HS-27A (cell line): ENCODE measurements around the gene ISG15.
"Not testable (repeated sequence)": the region's sequence is repeated elsewhere in the genome, so short reads cannot be mapped to it uniquely, and the experiment has no call there.

Source experiments
- DNase-seq: peaks from one replicate; pipeline ENCODE4 v3.0.0-alpha.2; 2012; ENCODE audit warnings: low read depth, missing footprints

ISG15 gene

GRCh38 chr1:1030867-1031658, 17.8 kb downstream of the ISG15 start:
- DNase-seq = not testable (repeated sequence)

DNA sequence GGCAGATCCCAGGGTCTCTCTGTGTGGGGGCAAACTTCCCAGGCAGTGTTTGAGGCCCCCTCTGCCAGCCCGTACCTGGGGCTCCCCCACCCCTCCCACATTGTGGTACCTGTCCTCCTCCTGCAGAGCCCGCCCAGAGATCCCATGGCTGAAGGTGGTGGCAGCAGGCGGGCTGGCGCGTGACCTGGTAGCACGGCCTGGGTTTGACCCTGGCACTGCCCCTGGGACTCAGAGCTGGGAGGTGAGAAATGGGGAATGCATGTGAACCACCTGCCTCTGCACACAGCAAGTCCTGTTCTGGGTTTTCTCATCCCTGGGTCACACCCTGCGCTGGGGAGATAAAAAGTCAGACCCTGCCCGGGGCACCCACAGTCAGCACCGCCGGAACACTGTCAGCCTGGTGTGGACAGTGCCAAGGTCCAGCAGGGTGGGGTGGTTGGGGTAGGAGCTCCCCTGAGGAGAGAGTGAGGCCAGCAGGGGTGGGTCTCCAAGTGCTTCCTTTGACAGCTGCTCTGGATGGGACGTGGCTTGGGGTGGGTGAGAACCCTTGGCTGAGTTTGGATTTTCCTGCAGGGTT, 18.4 kb downstream of the ISG15 start:
- no peak for DNase-seq

GRCh38 chr1:1032424-1032823, 19.1 kb downstream of the ISG15 start:
- no peak for DNase-seq

DNA sequence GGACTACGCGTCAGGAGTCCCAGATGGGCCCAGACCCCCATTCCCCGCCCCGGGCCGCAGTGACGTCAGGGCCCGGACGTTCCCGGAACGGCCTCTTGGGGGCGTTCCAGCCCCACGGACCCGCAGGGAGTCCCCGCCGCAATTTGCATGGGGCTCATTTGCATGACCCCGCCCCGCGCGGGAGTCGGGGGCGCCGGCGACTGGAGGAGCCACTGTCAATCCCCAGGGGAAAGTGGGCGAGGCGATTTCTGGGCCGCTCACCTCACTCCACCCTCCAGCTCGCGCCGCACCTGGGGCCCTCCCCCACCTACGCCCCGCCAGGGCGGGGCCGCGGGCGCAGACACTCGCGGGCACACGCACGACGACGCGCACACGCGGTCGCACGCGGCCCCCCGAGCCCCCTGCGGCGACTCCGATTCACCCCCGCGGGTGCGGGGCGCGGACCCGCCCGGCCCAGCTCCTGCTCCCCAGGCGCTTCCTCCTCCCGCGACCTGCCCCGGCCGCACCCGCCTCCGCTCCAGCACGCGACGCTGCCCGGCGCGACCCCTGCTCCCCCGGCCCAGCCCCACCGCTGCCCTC, 19.8 kb downstream of the ISG15 start:
- DNase-seq = no peak

GRCh38 chr1:1033731-1034438, 20.6 kb downstream of the ISG15 start:
- no peak for DNase-seq

- no peak for DNase-seq
Observed at GRCh38 chr1:1034439-1034781, 21.1 kb downstream of the ISG15 start.

- DNase-seq = no peak
Observed at GRCh38 chr1:1035291-1035943, 22.1 kb downstream of the ISG15 start.

DNA sequence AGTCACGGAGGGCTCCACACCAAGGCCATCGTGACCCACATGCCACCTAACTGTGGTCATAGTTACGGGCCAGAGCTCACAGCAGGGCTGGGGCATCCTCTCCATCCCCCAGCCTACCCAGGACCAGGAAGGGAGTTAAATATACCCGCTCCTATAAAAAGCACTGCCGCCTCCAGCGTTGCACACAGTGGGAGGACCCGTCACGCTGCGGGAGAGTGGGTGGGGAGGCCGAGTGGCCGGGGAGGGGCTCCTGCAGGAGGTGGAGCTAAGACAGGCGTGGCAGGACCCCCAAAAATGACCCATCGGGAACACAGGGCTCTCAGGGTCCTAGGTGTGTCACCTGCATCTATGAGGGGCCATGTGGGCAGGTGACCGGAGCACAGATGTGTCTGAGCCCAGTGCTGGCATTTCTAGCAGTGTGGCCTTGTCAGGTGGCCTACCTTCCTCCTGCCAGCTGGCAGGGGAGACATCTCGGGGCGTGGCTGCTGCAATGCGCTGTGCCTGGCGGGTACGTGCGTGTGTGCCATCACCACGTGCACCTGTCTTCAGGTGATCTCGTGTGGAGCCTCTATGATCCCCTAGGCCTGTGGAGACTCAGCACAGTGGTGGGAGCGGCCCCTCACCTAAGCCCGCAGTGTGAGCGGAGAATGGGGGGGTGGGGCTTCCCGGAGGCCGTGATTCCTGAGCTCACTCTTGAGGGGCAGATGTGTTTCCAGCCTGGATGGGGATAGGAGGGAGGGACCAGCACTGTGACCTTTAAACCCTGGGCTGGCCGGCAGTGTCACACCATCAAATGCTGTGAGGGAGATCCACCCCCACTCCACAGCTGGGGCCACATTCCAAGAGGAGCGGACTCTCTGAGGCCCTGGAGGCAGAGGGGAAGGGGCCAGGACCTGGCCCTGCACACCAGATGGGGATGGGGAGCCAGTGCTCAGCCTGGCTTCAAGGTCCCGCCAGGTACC, 24.4 kb downstream of the ISG15 start:
- DNase-seq = no peak

DNA sequence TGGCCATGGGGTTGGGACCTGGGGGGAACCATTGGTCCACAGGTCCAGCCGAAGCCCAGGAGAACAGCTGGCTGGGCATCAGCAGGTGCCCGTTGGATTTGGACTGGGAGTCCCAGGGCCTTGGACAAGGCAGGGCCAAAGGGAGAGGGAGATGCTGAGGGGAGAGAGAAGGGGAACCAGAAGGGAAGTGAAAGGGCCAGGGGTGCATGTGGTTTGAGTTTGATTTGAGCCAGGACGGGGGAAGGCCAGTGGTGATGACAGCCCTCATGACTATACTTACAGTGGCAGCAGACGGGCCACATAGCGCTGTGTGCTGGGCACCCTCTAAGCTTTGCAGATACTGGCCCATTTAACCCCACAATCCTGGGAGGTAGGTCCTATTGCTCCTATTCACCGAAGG, 25.4 kb downstream of the ISG15 start:
- no peak for DNase-seq

- DNase-seq = no peak
Observed at GRCh38 chr1:1039145-1039910, 26.0 kb downstream of the ISG15 start.

- DNase-seq = no peak
Observed at GRCh38 chr1:1040004-1040991, 27.0 kb downstream of the ISG15 start.

DNA sequence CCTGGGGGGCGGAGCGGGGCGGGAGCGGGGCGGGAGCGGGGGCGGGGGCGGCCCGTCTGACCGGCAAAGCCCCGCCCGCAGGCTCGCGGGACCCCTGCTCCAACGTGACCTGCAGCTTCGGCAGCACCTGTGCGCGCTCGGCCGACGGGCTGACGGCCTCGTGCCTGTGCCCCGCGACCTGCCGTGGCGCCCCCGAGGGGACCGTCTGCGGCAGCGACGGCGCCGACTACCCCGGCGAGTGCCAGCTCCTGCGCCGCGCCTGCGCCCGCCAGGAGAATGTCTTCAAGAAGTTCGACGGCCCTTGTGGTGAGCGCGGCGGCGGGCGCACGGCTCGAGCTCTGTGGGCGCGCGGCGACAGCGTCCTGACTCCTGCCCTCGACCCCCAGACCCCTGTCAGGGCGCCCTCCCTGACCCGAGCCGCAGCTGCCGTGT, 27.8 kb downstream of the ISG15 start:
- DNase-seq = no peak

DNA sequence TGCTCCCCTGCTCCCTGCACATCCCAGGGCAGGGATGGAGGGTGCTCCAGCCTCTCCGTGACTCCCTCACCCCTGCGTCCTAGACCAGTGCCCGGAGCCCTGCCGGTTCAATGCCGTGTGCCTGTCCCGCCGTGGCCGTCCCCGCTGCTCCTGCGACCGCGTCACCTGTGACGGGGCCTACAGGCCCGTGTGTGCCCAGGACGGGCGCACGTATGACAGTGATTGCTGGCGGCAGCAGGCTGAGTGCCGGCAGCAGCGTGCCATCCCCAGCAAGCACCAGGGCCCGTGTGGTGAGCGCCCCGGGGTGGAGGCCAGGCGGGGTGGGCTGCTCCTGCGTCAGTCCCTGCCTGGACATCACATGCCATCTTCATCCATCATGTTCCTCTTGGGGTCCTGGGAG, 28.6 kb downstream of the ISG15 start:
- no peak for DNase-seq

DNA sequence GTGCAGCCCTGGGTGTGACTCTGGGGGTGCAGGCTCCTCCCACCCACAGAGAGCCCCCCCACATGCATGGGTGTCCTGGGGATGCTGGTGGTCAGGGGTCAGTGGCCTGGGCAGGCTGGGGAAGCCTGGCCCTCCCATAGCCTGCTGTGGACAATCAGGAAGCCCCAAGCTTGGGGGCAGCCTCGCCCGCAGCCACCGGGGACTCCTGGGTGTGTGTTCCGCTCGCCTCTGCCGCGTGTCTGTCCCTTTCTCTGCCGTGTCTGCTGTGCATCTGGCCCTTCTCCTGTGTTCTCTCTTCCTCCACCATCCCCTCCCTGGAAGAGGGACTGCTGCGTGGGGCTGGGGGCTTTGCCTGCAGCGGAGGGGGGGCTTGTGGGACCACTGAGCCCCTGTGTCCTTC, 29.5 kb downstream of the ISG15 start:
- no peak for DNase-seq

DNA sequence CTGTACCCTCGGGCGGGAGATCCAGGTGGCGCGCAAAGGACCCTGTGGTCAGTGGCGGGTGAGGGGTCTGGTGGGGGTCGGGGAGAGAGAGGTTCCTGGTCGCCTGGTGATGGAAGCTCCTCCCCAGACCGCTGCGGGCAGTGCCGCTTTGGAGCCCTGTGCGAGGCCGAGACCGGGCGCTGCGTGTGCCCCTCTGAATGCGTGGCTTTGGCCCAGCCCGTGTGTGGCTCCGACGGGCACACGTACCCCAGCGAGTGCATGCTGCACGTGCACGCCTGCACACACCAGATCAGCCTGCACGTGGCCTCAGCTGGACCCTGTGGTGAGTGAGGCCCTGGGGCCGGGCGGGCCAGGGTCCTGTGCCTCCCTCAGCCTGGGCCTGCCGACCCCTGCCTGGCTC, 30.1 kb downstream of the ISG15 start:
- no peak for DNase-seq

- no peak for DNase-seq
Observed at GRCh38 chr1:1043921-1044320, 30.6 kb downstream of the ISG15 start.

- no peak for DNase-seq
Observed at GRCh38 chr1:1044455-1045078, 31.3 kb downstream of the ISG15 start.

DNA sequence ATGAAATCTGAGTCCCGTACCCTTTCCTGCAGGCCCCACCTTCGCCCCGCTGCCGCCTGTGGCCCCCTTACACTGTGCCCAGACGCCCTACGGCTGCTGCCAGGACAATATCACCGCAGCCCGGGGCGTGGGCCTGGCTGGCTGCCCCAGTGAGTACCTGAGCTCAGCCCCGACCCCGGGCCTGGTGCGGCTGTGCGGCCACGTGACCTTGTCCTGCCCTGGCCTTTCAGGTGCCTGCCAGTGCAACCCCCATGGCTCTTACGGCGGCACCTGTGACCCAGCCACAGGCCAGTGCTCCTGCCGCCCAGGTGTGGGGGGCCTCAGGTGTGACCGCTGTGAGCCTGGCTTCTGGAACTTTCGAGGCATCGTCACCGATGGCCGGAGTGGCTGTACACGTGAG, 31.8 kb downstream of the ISG15 start:
- no peak for DNase-seq

- DNase-seq = no peak
Observed at GRCh38 chr1:1046243-1046642, 32.9 kb downstream of the ISG15 start.
